ENCODE measurements around the gene PNPLA8.
A peak's percentile ranks its signal among the peaks of the same experiment; 100 is the strongest.

PNPLA8 gene

GRCh38 chr7:108421720-108422331 lies 104.1 kb downstream of the PNPLA8 start:
- H3K4me3 ChIP-seq (ENCODE audit: low read length) = no peak overlapping the region
- TF ChIP-seq, protein P1, sequence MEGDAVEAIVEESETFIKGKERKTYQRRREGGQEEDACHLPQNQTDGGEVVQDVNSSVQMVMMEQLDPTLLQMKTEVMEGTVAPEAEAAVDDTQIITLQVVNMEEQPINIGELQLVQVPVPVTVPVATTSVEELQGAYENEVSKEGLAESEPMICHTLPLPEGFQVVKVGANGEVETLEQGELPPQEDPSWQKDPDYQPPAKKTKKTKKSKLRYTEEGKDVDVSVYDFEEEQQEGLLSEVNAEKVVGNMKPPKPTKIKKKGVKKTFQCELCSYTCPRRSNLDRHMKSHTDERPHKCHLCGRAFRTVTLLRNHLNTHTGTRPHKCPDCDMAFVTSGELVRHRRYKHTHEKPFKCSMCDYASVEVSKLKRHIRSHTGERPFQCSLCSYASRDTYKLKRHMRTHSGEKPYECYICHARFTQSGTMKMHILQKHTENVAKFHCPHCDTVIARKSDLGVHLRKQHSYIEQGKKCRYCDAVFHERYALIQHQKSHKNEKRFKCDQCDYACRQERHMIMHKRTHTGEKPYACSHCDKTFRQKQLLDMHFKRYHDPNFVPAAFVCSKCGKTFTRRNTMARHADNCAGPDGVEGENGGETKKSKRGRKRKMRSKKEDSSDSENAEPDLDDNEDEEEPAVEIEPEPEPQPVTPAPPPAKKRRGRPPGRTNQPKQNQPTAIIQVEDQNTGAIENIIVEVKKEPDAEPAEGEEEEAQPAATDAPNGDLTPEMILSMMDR (IDR thresholded peaks at IDR 0.05; ENCODE audit: insufficient read depth, low read depth, low read length, missing control alignments) = no peak
- DNase-seq (ENCODE audit: low read depth) = peak; percentile 28
